ENCODE measurements around the gene PHAF1.

PHAF1 gene

GRCh38 chr16:67163164-67163998 is 53.6 kb downstream of the PHAF1 start:
- peak; percentile 52 for DNase-seq (ENCODE audit: low read depth)

DNA sequence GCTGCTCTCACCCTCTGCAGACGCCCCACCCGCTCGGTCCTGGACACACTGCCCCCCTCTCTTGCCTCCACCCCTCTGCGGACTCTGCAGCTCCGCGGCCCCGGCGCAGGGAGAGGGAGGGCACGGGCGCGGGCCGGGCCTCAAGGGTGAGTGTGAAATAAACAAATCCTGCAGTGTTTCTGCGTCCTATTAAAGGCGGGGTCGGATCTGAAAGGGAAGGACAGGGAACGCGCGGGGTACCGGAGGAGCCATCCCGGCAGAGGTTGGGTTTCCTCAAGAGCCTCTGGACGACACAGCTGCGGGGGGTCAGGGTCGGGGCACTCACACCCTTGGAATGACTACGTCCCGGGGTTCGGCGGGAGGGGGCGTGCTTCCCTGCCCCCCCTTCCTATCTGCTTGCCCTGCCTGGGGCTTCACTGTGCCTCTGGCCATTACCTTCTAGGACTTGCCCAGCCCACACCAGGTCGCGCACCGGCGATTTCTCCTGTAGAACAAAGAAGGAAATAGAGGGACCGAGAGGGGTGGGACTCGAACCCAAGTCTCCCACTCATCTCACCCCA is 54.3 kb downstream of the PHAF1 start:
- DNase-seq (ENCODE audit: low read depth) = no peak

- DNase-seq (ENCODE audit: low read depth) = peak; percentile 27
Measured at GRCh38 chr16:67164599-67165061, 54.9 kb downstream of the PHAF1 start, which contains the start of gene HSF4. TSS of gene HSF4 (plus strand) at chr16:67164745. CDS start at chr16:67164812, 67 bp downstream.

- no peak for DNase-seq (ENCODE audit: low read depth)
Measured at GRCh38 chr16:67165121-67166078, 55.7 kb downstream of the PHAF1 start.

- no peak for DNase-seq (ENCODE audit: low read depth)
Measured at GRCh38 chr16:67166110-67166547, 56.4 kb downstream of the PHAF1 start.

DNA sequence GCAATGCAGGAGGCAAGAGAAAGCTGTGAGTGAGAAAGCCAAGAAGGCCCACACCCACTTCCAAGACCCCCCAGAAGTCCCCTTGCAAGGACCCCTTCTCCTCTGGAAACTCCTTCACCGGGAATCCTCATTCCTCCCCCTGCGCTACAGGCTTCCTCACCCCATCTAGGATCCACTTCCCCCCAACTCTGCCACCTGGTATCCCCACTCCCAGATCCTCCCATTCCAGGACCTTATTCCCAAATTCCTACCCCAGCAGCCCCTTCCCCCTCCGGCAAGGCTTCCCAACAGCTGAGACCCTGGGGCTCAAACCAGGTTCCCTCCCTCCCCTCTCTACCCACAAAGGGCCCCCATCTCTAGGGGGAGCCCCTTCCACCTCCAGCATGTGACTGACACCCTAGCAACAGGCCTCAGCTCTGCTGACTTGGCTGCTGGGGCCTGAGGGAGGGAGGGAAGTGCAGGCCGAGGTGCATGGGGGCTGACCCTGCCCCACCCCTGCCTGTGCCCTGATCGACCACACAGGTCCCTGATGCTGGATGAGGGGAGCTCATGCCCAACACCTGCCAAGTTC is 56.9 kb downstream of the PHAF1 start:
- no peak for DNase-seq (ENCODE audit: low read depth)

GRCh38 chr16:67167588-67167987 is 57.8 kb downstream of the PHAF1 start:
- DNase-seq (ENCODE audit: low read depth) = no peak

DNA sequence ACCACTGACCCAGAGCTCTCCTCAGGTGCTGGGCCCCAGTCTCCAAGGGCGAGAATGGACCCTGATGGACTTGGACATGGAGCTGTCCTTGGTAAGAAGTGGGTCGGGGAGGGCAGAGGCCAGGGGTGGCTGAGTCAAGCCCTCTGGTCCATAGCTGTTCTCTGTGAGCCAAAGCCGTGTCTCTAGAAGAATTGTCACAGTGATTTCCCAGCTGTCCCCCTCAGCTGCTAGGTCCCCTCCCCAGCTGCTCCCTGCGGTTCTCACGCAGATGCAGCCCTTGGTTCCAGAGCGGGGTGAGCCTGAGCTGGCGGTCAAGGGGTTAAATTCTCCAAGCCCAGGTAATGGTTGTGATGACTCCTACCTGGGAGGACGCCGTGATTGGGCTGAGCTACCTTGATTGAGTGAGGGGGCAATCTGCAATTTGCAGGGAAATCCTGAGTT is 59.3 kb downstream of the PHAF1 start:
- no peak for DNase-seq (ENCODE audit: low read depth)

- no peak for DNase-seq (ENCODE audit: low read depth)
Measured at GRCh38 chr16:67169642-67170167, 60.0 kb downstream of the PHAF1 start.

- peak; percentile 85 for DNase-seq (ENCODE audit: low read depth)
Measured at GRCh38 chr16:67170168-67170948, 60.6 kb downstream of the PHAF1 start, which contains the start of gene NOL3. TSS of gene NOL3 (plus strand) at chr16:67170538.

- DNase-seq (ENCODE audit: low read depth) = peak; percentile 36
Measured at GRCh38 chr16:67170949-67171649, 61.4 kb downstream of the PHAF1 start.

DNA sequence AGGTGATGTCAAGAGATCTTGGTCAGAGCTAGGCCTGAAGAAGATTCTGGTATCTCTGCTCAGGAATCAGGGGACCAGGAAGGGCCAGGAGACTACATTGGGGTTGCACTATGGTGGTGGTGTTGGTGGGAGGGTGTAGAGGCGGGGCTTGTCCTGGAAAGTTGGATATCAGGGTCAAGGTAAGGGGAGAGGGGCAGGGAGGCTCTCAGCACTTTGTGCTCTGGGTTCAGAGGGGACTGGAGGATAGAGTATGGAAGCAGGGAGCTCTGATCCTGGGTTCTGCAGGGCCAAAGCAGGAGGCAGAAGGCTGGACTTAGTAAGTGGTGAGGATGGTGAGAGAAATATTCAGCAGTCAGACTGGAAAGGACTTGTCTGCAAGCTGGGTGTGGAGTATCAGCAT is 63.6 kb downstream of the PHAF1 start:
- no peak for DNase-seq (ENCODE audit: low read depth)

GRCh38 chr16:67173808-67174705 is 64.3 kb downstream of the PHAF1 start:
- DNase-seq (ENCODE audit: low read depth) = peak; percentile 92

DNA sequence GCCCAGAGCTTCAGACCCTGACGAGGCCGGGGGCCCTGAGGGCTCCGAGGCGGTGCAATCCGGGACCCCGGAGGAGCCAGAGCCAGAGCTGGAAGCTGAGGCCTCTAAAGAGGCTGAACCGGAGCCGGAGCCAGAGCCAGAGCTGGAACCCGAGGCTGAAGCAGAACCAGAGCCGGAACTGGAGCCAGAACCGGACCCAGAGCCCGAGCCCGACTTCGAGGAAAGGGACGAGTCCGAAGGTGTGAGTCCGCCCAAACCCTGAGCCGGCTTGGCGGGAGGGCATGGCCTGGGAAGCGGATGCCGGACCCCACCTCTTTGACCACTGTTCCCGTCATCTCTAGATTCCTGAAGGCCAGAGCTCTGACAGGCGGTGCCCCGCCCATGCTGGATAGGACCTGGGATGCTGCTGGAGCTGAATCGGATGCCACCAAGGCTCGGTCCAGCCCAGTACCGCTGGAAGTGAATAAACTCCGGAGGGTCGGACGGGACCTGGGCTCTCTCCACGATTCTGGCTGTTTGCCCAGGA is 65.0 kb downstream of the PHAF1 start:
- no peak for DNase-seq (ENCODE audit: low read depth)

- DNase-seq (ENCODE audit: low read depth) = no peak
Measured at GRCh38 chr16:67176662-67177061, 66.9 kb downstream of the PHAF1 start.

GRCh38 chr16:67177743-67178699 is 68.3 kb downstream of the PHAF1 start:
- DNase-seq (ENCODE audit: low read depth) = peak; percentile 54

DNA sequence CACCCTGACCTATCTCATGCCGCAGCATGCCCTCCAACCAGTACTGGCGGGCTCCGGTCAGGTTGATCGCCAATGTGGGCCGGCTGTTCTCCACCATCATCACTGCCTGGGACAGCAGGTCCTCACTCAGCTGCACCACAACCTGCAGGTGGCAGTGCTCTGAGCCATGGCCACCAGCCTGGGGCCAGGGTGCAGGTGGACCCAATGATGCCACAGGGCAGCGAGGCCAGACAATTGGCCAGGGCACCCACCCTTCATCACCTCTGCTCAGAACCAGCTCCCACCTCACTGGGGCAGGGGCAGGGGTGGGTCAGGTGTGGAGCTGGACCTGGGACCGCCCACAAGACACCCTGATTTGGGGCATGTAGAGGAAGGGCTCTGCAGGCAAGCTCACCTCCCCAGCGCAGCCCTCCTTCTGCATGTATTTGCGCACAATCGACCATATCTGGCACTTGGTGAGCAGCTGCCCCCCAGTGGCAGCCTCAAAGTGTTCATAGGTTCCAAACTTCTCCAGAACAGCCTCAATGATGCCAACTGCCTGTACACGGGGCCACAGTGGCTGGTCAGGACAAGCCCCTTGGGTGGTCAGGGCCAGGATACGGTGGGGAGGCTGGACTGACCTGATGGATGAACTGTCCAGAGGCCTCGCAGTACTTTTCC is 69.8 kb downstream of the PHAF1 start:
- DNase-seq (ENCODE audit: low read depth) = no peak
